ENCODE measurements around the gene MACROD2.

Gene MACROD2

DNA sequence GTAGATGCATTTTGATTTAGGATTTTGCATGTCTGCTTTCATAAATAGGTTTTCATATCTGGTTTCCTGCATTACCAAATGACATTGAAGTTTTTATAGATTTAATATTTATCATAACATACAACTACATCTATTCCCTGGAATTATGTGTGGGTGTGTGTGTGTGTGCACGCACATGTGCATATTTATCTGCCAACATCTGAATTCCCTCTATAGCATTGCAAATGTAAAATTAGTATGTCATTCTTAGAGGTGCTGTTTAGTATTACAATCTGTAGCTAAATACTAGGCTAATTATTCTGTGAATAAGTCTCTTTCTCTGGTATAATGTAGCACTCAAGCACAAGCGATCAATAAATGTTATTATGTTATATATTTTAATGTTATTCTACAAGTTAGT, 820.0 kb downstream of the MACROD2 start:
- TF ChIP-seq, protein P1, sequence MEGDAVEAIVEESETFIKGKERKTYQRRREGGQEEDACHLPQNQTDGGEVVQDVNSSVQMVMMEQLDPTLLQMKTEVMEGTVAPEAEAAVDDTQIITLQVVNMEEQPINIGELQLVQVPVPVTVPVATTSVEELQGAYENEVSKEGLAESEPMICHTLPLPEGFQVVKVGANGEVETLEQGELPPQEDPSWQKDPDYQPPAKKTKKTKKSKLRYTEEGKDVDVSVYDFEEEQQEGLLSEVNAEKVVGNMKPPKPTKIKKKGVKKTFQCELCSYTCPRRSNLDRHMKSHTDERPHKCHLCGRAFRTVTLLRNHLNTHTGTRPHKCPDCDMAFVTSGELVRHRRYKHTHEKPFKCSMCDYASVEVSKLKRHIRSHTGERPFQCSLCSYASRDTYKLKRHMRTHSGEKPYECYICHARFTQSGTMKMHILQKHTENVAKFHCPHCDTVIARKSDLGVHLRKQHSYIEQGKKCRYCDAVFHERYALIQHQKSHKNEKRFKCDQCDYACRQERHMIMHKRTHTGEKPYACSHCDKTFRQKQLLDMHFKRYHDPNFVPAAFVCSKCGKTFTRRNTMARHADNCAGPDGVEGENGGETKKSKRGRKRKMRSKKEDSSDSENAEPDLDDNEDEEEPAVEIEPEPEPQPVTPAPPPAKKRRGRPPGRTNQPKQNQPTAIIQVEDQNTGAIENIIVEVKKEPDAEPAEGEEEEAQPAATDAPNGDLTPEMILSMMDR (IDR thresholded peaks at IDR 0.05; ENCODE audit: extremely low read depth, missing control alignments) = no peak
- DNase-seq (ENCODE audit: low spot score) = no peak

DNA sequence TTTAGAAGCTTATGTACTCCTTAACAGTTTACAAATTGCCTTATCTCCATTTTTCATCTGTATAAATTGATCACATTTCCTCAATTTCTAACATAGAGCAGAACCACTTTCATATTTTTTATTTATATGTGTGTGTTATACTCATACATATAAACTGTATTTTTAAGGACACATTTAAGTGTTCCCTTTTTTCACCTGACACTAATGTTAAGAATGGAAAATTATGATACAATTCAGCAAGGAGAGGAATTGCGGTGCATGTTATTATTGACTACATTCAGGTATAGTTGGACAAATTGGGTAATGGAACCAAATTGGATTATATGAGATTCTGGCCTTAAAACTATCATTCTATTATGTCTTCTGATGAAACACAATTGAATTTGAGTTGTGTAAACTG, 821.2 kb downstream of the MACROD2 start:
- TF ChIP-seq, protein P1 (IDR thresholded peaks at IDR 0.05; ENCODE audit: extremely low read depth, missing control alignments) = no peak
- DNase-seq (ENCODE audit: low spot score) = no peak

- no peak for DNase-seq (ENCODE audit: low spot score)
- TF ChIP-seq, protein P1 (IDR thresholded peaks at IDR 0.05; ENCODE audit: extremely low read depth, missing control alignments) = no peak
These were observed 821.8 kb downstream of the MACROD2 start for GRCh38 chr20:14817101-14817500.

GRCh38 chr20:14820771-14821170, 825.5 kb downstream of the MACROD2 start:
- no peak for DNase-seq (ENCODE audit: low spot score)
- TF ChIP-seq, protein P1 (IDR thresholded peaks at IDR 0.05; ENCODE audit: extremely low read depth, missing control alignments) = no peak

- TF ChIP-seq, protein P1 (IDR thresholded peaks at IDR 0.05; ENCODE audit: extremely low read depth, missing control alignments) = no peak
These were observed 825.9 kb downstream of the MACROD2 start for GRCh38 chr20:14821251-14821650.

GRCh38 chr20:14824996-14825395, 829.7 kb downstream of the MACROD2 start:
- no peak for DNase-seq (ENCODE audit: low spot score)
- TF ChIP-seq, protein P1 (IDR thresholded peaks at IDR 0.05; ENCODE audit: extremely low read depth, missing control alignments) = no peak

More at GRCh38 chr20:14821251-14821650, 825.9 kb downstream of the MACROD2 start:
- DNase-seq (ENCODE audit: low spot score) = no peak

DNA sequence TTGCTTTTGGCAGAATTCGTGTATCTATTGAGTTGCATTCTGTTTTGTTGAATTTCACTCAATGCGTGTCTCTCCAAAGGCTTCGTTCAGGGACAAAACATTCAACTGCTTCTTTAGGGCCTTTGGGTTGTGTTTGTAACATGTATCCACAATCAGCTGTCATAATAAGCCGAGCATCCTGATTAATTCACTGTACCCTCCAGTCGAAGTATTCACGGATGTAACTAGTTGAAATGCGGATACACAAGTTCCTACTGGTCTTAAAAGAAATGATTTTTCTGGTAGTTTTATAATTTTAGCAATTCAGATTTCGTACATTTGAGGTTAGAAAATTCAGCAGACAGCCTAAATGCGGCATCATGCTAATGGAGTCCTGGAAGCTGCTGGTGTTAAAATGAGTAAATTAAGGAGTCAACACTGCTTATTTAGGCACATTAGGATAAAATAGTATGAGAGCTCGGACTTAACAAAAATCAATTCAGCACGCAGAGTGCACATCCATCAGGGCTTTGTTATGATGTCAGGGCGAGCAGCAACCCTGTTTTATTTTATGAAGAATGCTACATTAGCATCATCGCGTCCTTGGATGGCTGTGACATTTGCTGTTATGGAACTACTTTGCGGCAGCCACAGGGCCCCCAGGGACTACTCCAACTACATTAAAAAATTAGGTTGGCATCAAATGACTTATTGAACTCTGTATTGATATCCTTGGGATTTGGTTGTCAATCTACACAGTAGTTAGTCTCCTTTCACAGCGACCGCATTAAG, 831.4 kb downstream of the MACROD2 start:
- TF ChIP-seq, protein P1 (IDR thresholded peaks at IDR 0.05; ENCODE audit: extremely low read depth, missing control alignments) = no peak
- no peak for DNase-seq (ENCODE audit: low spot score)
